Astrocyte of the hippocampus (primary cell): Measurements from ENCODE around the gene THSD7B.

Experiments used
- DNase-seq: peaks from one replicate; pipeline ENCODE4 v3.0.0; 2011; ENCODE audit warnings: low read depth, low spot score

Gene THSD7B

GRCh38 chr2:137138263-137138662 is 372.9 kb downstream of the THSD7B start:
- no peak for DNase-seq

GRCh38 chr2:137151731-137152130 is 386.4 kb downstream of the THSD7B start:
- no peak for DNase-seq

- DNase-seq, result no peak
These were observed 389.6 kb downstream of the THSD7B start for GRCh38 chr2:137154946-137155345.

- peak; percentile 25 for DNase-seq
These were observed 390.2 kb downstream of the THSD7B start for GRCh38 chr2:137155356-137156104.

GRCh38 chr2:137156221-137156844 is 391.0 kb downstream of the THSD7B start:
- no peak for DNase-seq

GRCh38 chr2:137157851-137158250 is 392.5 kb downstream of the THSD7B start:
- no peak for DNase-seq

- DNase-seq, result no peak
These were observed 395.9 kb downstream of the THSD7B start for GRCh38 chr2:137161250-137161649.

GRCh38 chr2:137165968-137166367 is 400.6 kb downstream of the THSD7B start:
- no peak for DNase-seq

GRCh38 chr2:137167651-137168050 is 402.3 kb downstream of the THSD7B start:
- no peak for DNase-seq

- DNase-seq, result peak; percentile 25
These were observed 403.2 kb downstream of the THSD7B start for GRCh38 chr2:137168552-137168951.

GRCh38 chr2:137172162-137172561 is 406.8 kb downstream of the THSD7B start:
- no peak for DNase-seq

GRCh38 chr2:137173463-137173862 is 408.1 kb downstream of the THSD7B start:
- peak; percentile 90 for DNase-seq

GRCh38 chr2:137175246-137175645 is 409.9 kb downstream of the THSD7B start:
- no peak for DNase-seq

GRCh38 chr2:137178951-137179377 is 413.6 kb downstream of the THSD7B start:
- peak; percentile 58 for DNase-seq

- no peak for DNase-seq
These were observed 414.2 kb downstream of the THSD7B start for GRCh38 chr2:137179542-137179941.

GRCh38 chr2:137180012-137180411 is 414.7 kb downstream of the THSD7B start:
- DNase-seq, result no peak

- DNase-seq, result no peak
These were observed 416.0 kb downstream of the THSD7B start for GRCh38 chr2:137181370-137181769.

- no peak for DNase-seq
These were observed 416.7 kb downstream of the THSD7B start for GRCh38 chr2:137182071-137182470.

- no peak for DNase-seq
These were observed 418.0 kb downstream of the THSD7B start for GRCh38 chr2:137183206-137183898.

- DNase-seq, result peak; percentile 66
These were observed 420.2 kb downstream of the THSD7B start for GRCh38 chr2:137185378-137186078.

- no peak for DNase-seq
These were observed 421.9 kb downstream of the THSD7B start for GRCh38 chr2:137187216-137187615.
